Trophoblast cell (in vitro differentiated cells and primary cell): ENCODE data around the gene DSEL.
A peak's percentile ranks its signal among the peaks of the same experiment; 100 is the strongest.

Source experiments
- DNase-seq, 2 donors: peaks; one replicate each; pipeline ENCODE4 v3.0.0-alpha.2; 2016
- H2AFZ ChIP-seq: 2 replicates; pipeline ENCODE4 v1.6.1; 2013; ENCODE audit warnings: low read length, moderate library complexity, mild to moderate bottlenecking; ENCODE audit not compliant: insufficient read depth, poor library complexity
- H2AK5ac ChIP-seq: 2 replicates; pipeline ENCODE4 v1.6.1; 2013; ENCODE audit warnings: mild to moderate bottlenecking, low read length
- H2BK120ac ChIP-seq: 2 replicates; pipeline ENCODE4 v1.6.1; 2013; ENCODE audit warnings: low read length, mild to moderate bottlenecking, moderate library complexity; ENCODE audit not compliant: insufficient read depth, poor library complexity
- H2BK12ac ChIP-seq: 2 replicates; pipeline ENCODE4 v1.6.1; 2013; ENCODE audit warnings: mild to moderate bottlenecking, low read length, moderate library complexity
- H2BK5ac ChIP-seq: 2 replicates; pipeline ENCODE4 v1.6.1; 2013; ENCODE audit warnings: low read length, low read depth, moderate library complexity, mild to moderate bottlenecking; ENCODE audit not compliant: poor library complexity
- H3K14ac ChIP-seq: 2 replicates; pipeline ENCODE4 v1.6.1; 2013; ENCODE audit warnings: mild to moderate bottlenecking, low read length
- H3K18ac ChIP-seq: 2 replicates; pipeline ENCODE4 v1.6.1; 2013; ENCODE audit warnings: mild to moderate bottlenecking, low read length
- H3K23ac ChIP-seq: 2 replicates; pipeline ENCODE4 v1.6.1; 2013; ENCODE audit warnings: low read length
- H3K27ac ChIP-seq: 2 replicates; pipeline ENCODE4 v1.5.1; 2013; ENCODE audit warnings: low read depth, mild to moderate bottlenecking, inconsistent platforms, low read length, moderate library complexity
- H3K27me3 ChIP-seq: 2 replicates; pipeline ENCODE4 v1.6.1; 2013; ENCODE audit warnings: inconsistent platforms, mild to moderate bottlenecking, low read length, moderate library complexity; ENCODE audit not compliant: insufficient read depth
- H3K36me3 ChIP-seq, 2 experiments: 1 replicate in 1 of 2; 2 replicates in 1 of 2; pipeline ENCODE4 v1.6.1; 2013; ENCODE audit warnings: low read length in 2 of 2, mild to moderate bottlenecking in 2 of 2, moderate library complexity in 1 of 2; ENCODE audit not compliant: insufficient read depth in 2 of 2, control insufficient read depth in 1 of 2
- H3K4ac ChIP-seq: 2 replicates; pipeline ENCODE4 v1.6.1; 2013; ENCODE audit warnings: low read depth, mild to moderate bottlenecking, low read length, moderate library complexity
- H3K4me1 ChIP-seq, 2 experiments: 1 replicate in 1 of 2; 2 replicates in 1 of 2; pipeline ENCODE4 v1.6.1; 2013; ENCODE audit warnings: low read length in 2 of 2, mild to moderate bottlenecking in 2 of 2, moderate library complexity in 1 of 2; ENCODE audit not compliant: insufficient read depth in 2 of 2, control insufficient read depth in 1 of 2
- H3K4me2 ChIP-seq: 2 replicates; pipeline ENCODE4 v1.6.1; 2013; ENCODE audit warnings: inconsistent platforms, mild to moderate bottlenecking, low read length, moderate library complexity
- H3K4me3 ChIP-seq: 2 replicates; pipeline ENCODE4 v1.5.1; 2013; ENCODE audit warnings: mild to moderate bottlenecking, low read depth, low read length, inconsistent platforms
- H3K79me1 ChIP-seq: one replicate; pipeline ENCODE4 v1.6.1; 2013; ENCODE audit warnings: low read length
- H3K79me2 ChIP-seq: 2 replicates; pipeline ENCODE4 v1.6.1; 2013; ENCODE audit warnings: low read length, mild to moderate bottlenecking; ENCODE audit not compliant: control insufficient read depth, insufficient read depth, poor library complexity
- H3K9ac ChIP-seq: 2 replicates; pipeline ENCODE4 v1.6.1; 2013; ENCODE audit warnings: mild to moderate bottlenecking, low read length
- H3K9me3 ChIP-seq: 2 replicates; pipeline ENCODE4 v1.6.1; 2013; ENCODE audit warnings: low read depth, mild to moderate bottlenecking, control low read depth, inconsistent platforms, low read length; ENCODE audit not compliant: insufficient read depth
- H4K12ac ChIP-seq: 2 replicates; pipeline ENCODE4 v1.6.1; 2013; ENCODE audit warnings: low read depth, mild to moderate bottlenecking, low read length, moderate library complexity
- H4K8ac ChIP-seq: 2 replicates; pipeline ENCODE4 v1.6.1; 2013; ENCODE audit warnings: low read depth, mild to moderate bottlenecking, low read length, moderate library complexity
- H4K91ac ChIP-seq: one replicate; pipeline ENCODE4 v1.6.1; 2013; ENCODE audit warnings: low read depth, mild to moderate bottlenecking, low read length, moderate library complexity
- WGBS: extraction: QIAGEN DNeasy Blood & Tissue Kit; methylation state at CpG from one replicate; pipeline ENCODE4 v1.1.7; 2013; ENCODE audit warnings: missing lambda C conversion rate; ENCODE audit not compliant: insufficient read length, insufficient coverage; ENCODE audit errors: extremely low coverage; 5-methylcytosine and 5-hydroxymethylcytosine counted together

The DSEL gene

DNA sequence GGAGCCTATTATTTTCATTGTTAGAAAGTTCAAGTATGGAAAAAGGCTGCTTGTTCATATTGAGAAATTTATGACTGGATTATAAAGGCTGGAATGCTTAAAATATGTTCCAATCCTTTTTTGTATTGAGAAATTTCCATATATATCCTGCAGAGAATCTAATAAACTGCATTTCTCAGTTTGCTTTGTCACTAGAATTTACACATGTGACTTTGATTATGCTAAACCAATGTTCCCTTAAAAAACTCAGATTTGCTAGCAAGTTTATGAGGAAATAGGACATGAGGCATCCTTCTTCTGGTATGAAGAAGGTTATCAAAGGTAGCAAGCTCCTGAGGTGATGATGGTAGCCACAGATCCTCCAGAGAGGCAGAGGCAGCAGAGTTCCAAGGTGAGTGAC, 29.2 kb upstream of the DSEL start:
- no peaks in the 10 kb centered on the region for H3K9me3 ChIP-seq
- H2BK120ac ChIP-seq: no peak overlapping the region

GRCh38 chr18:67540559-67540958, 24.0 kb upstream of the DSEL start:
- no peak for DNase-seq
- Histone ChIP-seq H3K4me1 (no peaks in the 10 kb centered on the region), H3K27me3 (no peaks in the 10 kb centered on the region), H2BK5ac (no peak overlapping the region), H4K12ac (no peak overlapping the region), H2BK12ac (no peak overlapping the region), H3K23ac (no peak overlapping the region), H4K8ac (no peak overlapping the region), H3K9ac (no peak overlapping the region), H3K4ac (no peak overlapping the region), H3K4me3 (no peak overlapping the region), H3K9me3 (no peaks in the 10 kb centered on the region), H3K14ac (no peak overlapping the region), H3K36me3 (no peaks in the 10 kb centered on the region), H2AFZ (no peak overlapping the region), H3K4me2 (no peak overlapping the region), H2AK5ac (no peak overlapping the region), H3K79me1 (no peaks in the 10 kb centered on the region), H2BK120ac (no peak overlapping the region), H3K27ac (no peak overlapping the region), H3K79me2 (no peaks in the 10 kb centered on the region), H3K18ac (no peak overlapping the region), H4K91ac (no peak overlapping the region)
- WGBS: no CpG with 5 or more reads among the region's 5 CpGs

More for the DNA sequence above, 29.2 kb upstream of the DSEL start:
- H2BK12ac ChIP-seq: no peak overlapping the region
- no peak overlapping the region for H3K18ac ChIP-seq
- no peak overlapping the region for H3K4ac ChIP-seq
- H3K79me1 ChIP-seq: no peaks in the 10 kb centered on the region
- no peak for DNase-seq
- no peak overlapping the region for H3K14ac ChIP-seq
- H3K23ac ChIP-seq: no peak overlapping the region
- H2AFZ ChIP-seq: no peak overlapping the region
- no peaks in the 10 kb centered on the region for H3K79me2 ChIP-seq
- H4K12ac ChIP-seq: no peak overlapping the region
- H4K91ac ChIP-seq: no peak overlapping the region
- H3K27ac ChIP-seq: no peak overlapping the region
- H3K36me3 ChIP-seq: no peaks in the 10 kb centered on the region
- H3K27me3 ChIP-seq: no peaks in the 10 kb centered on the region
- no peak overlapping the region for H2BK5ac ChIP-seq
- no peak overlapping the region for H3K4me3 ChIP-seq
- H2AK5ac ChIP-seq: no peak overlapping the region
- H3K4me2 ChIP-seq: no peak overlapping the region
- no peak overlapping the region for H4K8ac ChIP-seq
- H3K9ac ChIP-seq: no peak overlapping the region
- no peaks in the 10 kb centered on the region for H3K4me1 ChIP-seq

- Histone ChIP-seq H3K27ac (no peak overlapping the region), H3K79me1 (peaks cover 2% of the 10 kb centered on the region), H2BK12ac (no peak overlapping the region), H3K36me3 (no peaks in the 10 kb centered on the region), H3K23ac (no peak overlapping the region), H4K91ac (no peak overlapping the region), H3K18ac (no peak overlapping the region), H3K4me3 (no peak overlapping the region), H2BK120ac (no peak overlapping the region), H2AK5ac (no peak overlapping the region), H2BK5ac (no peak overlapping the region), H4K8ac (no peak overlapping the region), H3K9me3 (no peaks in the 10 kb centered on the region), H3K79me2 (no peaks in the 10 kb centered on the region), H3K9ac (no peak overlapping the region), H3K14ac (no peak overlapping the region), H3K4me1 (no peaks in the 10 kb centered on the region), H3K4me2 (no peak overlapping the region), H3K27me3 (no peaks in the 10 kb centered on the region), H4K12ac (no peak overlapping the region), H3K4ac (no peak overlapping the region), H2AFZ (no peak overlapping the region)
- no peak for DNase-seq
- no CpG with 5 or more reads among the region's 2 CpGs for WGBS
These were observed 15.4 kb upstream of the DSEL start for GRCh38 chr18:67531929-67532328.

DNA sequence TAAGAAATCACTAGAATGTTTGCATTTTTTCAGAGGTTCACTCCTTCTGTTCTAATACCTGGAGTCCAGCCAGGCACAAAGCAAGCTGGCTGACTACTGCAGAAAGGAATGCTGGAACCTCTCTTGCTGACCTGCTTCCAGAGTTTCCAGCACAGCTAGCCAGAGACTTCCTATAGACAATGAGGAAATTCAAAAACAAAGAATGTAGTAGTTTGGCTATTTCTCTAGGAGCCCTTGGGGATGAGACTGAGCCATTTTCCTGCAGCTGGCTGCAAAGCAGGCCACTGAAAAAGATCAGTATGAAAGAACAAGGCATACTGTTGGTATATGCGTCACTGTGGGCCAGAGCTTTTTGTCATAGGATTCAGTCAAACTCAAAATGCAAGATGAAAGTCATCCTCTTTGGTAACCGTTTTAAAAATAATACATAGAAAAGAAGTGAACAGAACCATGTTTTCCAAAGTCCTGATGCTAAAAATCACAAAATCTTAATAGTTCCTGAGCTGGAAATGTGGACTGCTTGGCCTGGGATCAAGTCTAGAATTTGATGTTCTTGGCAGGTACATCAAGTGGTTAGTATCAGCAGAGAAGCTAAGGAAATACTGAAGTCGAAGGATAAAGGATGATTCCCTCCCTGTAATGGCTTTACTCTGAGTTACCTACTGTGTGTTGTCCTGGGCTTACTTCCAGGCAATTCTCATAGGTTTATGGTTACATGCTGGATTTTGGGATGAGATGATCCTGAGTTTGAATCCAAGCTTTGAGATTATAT, 9.0 kb upstream of the DSEL start:
- Histone ChIP-seq H3K36me3 (no peaks in the 10 kb centered on the region), H3K79me2 (no peaks in the 10 kb centered on the region), H3K4me3 (no peak overlapping the region), H3K9ac (no peak overlapping the region), H3K23ac (no peak overlapping the region), H3K4ac (no peak overlapping the region), H2BK5ac (peak overlapping the region; percentile 6), H2BK120ac (no peak overlapping the region), H2AFZ (no peak overlapping the region), H3K27me3 (no peaks in the 10 kb centered on the region), H4K8ac (no peak overlapping the region), H4K91ac (no peak overlapping the region), H3K4me2 (no peak overlapping the region), H4K12ac (no peak overlapping the region), H3K27ac (peak overlapping the region; percentile 87), H3K14ac (peak overlapping the region; percentile 70), H3K18ac (no peak overlapping the region), H2BK12ac (no peak overlapping the region), H3K4me1 (peaks cover 3 to 11% of the 10 kb centered on the region in 2 experiments), H3K79me1 (peaks cover 7% of the 10 kb centered on the region), H2AK5ac (no peak overlapping the region), H3K9me3 (no peaks in the 10 kb centered on the region)
- peak; percentile 90 to 94 for DNase-seq
- no CpG with 5 or more reads among the region's 3 CpGs for WGBS
